Lung (tissue), 12 donors: ENCODE measurements around the gene TBC1D21. TPM values are rescaled to one million over a fixed set of nuclear protein-coding genes. Genes with fewer than 3 reads are reported as not detected.

Experiments
- ATAC-seq: fragments of 200-7000 bp; cut with Tn5 transposase; one replicate; pipeline ENCODE4 v1.9.1; 2020; ENCODE audit warnings: moderate number of reproducible peaks; ENCODE audit not compliant: insufficient read depth, low FRiP score
- DNase-seq, 3 donors: peaks; one replicate each; pipeline ENCODE4 v3.0.0-alpha.2; 2013 to 2017
- H3K27ac ChIP-seq, 2 donors: one replicate each; pipeline ENCODE4 v1.5.1; 2013; ENCODE audit warnings: mild to moderate bottlenecking in 2 of 2, moderate library complexity in 2 of 2, control low read depth in 1 of 2, inconsistent platforms in 1 of 2, low read depth in 1 of 2, low read length in 1 of 2
- H3K27me3 ChIP-seq, 3 donors: one replicate each; pipeline ENCODE4 v1.5.1; 2013; ENCODE audit warnings: low read length in 2 of 3; ENCODE audit not compliant: control insufficient read depth in 3 of 3, insufficient read depth in 3 of 3
- H3K36me3 ChIP-seq, 4 donors: one replicate each; pipeline ENCODE4 v1.5.1; 2013; ENCODE audit warnings: low read length in 4 of 4, mild to moderate bottlenecking in 1 of 4, moderate library complexity in 1 of 4; ENCODE audit not compliant: control insufficient read depth in 4 of 4, insufficient read depth in 4 of 4
- H3K4me1 ChIP-seq, 5 donors: one replicate each; pipeline ENCODE4 v1.5.1; 2013; ENCODE audit warnings: low read length in 5 of 5, mild to moderate bottlenecking in 2 of 5, moderate library complexity in 1 of 5; ENCODE audit not compliant: control insufficient read depth in 5 of 5, insufficient read depth in 5 of 5
- H3K4me3 ChIP-seq: one replicate; pipeline ENCODE4 v1.5.1; 2013; ENCODE audit warnings: mild to moderate bottlenecking, control low read depth, moderate library complexity
- H3K9ac ChIP-seq, 2 donors: one replicate each; pipeline ENCODE4 v1.5.1; 2013; ENCODE audit warnings: low read length in 2 of 2, control low read depth in 1 of 2; ENCODE audit not compliant: insufficient read depth in 1 of 2
- H3K9me3 ChIP-seq, 4 donors: one replicate each; pipeline ENCODE4 v1.5.1; 2013; ENCODE audit warnings: low read length in 3 of 4, mild to moderate bottlenecking in 1 of 4, moderate library complexity in 1 of 4; ENCODE audit not compliant: control insufficient read depth in 4 of 4, insufficient read depth in 3 of 4
- CTCF ChIP-seq: IDR thresholded peaks from 2 replicates; pipeline ENCODE4 v1.5.1; 2012; ENCODE audit warnings: mild to moderate bottlenecking; ENCODE audit errors: control extremely low read depth, extremely low read depth
- WGBS, 2 donors: extraction: QIAGEN DNeasy Blood & Tissue Kit; methylation state at CpG; one replicate each; pipeline ENCODE4 v1.1.7; 2013; 5-methylcytosine and 5-hydroxymethylcytosine counted together
- polyA plus RNA-seq, 2 donors: library from polyadenylated mRNA; stranded (reverse); fragments of 200-250 nt; gene quantifications; one replicate each; pipeline ENCODE4 v1.2.1, GENCODE V29; 2013
- total RNA-seq, 2 donors: library from RNA; depleted of rRNA in 1 of 2; stranded (reverse); fragments of >200 nt in 1 of 2; gene quantifications; one replicate each; pipeline ENCODE4 v1.2.1, GENCODE V29; 2014 to 2021
- donor health status: control.
- donor health status: control.
- donor health status: Bipolar disorder and iron deficiency.
- donor health status: healthy.
- donor health status: DM: yes; HTN: yes; CAD: no.

The TBC1D21 gene
- total and polyA plus RNA-seq, 4 donors, result not detected

GRCh38 chr15:73889053-73889761, 15.8 kb downstream of the TBC1D21 start:
- Histone ChIP-seq H3K27me3 (peaks cover 0 to 8% (median 0%) of the 10 kb centered on the region in 3 donors), H3K4me1 (no peaks in the 10 kb centered on the region), H3K27ac (no peak overlapping the region), H3K9me3 (peaks cover 0 to 15% (median 0%) of the 10 kb centered on the region in 4 donors), H3K36me3 (no peaks in the 10 kb centered on the region), H3K9ac (no peak overlapping the region), H3K4me3 (no peak overlapping the region)
- ATAC-seq, result no peak
- 66 to 85% methylated on average over 6 of the region's 6 CpGs for WGBS, 2 donors
- DNase-seq, result no peak
- no peak for TF ChIP-seq CTCF

- no peak for TF ChIP-seq CTCF
- WGBS, 2 donors, result 36 to 83% methylated on average over 1 of the region's 1 CpG
- DNase-seq (no peak), ATAC-seq (no peak)
- Histone ChIP-seq H3K36me3 (no peaks in the 10 kb centered on the region), H3K9me3 (peaks cover 0 to 15% (median 0%) of the 10 kb centered on the region in 4 donors), H3K4me1 (no peaks in the 10 kb centered on the region), H3K4me3 (no peak overlapping the region), H3K27me3 (peaks cover 0 to 8% (median 0%) of the 10 kb centered on the region in 3 donors), H3K27ac (no peak overlapping the region), H3K9ac (no peak overlapping the region)
Observed at GRCh38 chr15:73889762-73890124, 16.4 kb downstream of the TBC1D21 start.

- no peaks in the 10 kb centered on the region for H3K4me1 ChIP-seq
- no peaks in the 10 kb centered on the region for H3K36me3 ChIP-seq
- TF ChIP-seq CTCF, result no peak
- peaks cover 0 to 8% (median 0%) of the 10 kb centered on the region in 3 donors for H3K27me3 ChIP-seq
- H3K9ac ChIP-seq, result no peak overlapping the region
- ATAC-seq, result no peak
- no peak for DNase-seq
- H3K4me3 ChIP-seq, result no peak overlapping the region
- peaks cover 0 to 15% (median 0%) of the 10 kb centered on the region in 4 donors for H3K9me3 ChIP-seq
- no peak overlapping the region for H3K27ac ChIP-seq
- WGBS, 2 donors, result 81 to 90% methylated on average over 11 of the region's 11 CpGs
Observed at GRCh38 chr15:73891328-73892315, 18.3 kb downstream of the TBC1D21 start.
